Colonic mucosa (tissue), 4 donors: ENCODE data around the gene THAP5. TPM values are rescaled to one million over a fixed set of nuclear protein-coding genes. Genes with fewer than 3 reads are reported as not detected.

ENCODE experiments used
- DNase-seq: peaks from one replicate; pipeline ENCODE4 v3.0.0-alpha.2; 2020
- H3K27ac ChIP-seq: fragments of 200-600 bp; one replicate; pipeline ENCODE4 v1.8.0; 2021
- H3K27me3 ChIP-seq: fragments of 200-600 bp; one replicate; pipeline ENCODE4 v1.8.0; 2021
- H3K36me3 ChIP-seq: fragments of 200-600 bp; one replicate; pipeline ENCODE4 v1.8.0; 2021
- H3K4me1 ChIP-seq: fragments of 200-600 bp; one replicate; pipeline ENCODE4 v1.8.0; 2021; ENCODE audit warnings: mild to moderate bottlenecking
- H3K4me3 ChIP-seq: fragments of 200-600 bp; one replicate; pipeline ENCODE4 v1.8.0; 2021
- H3K9ac ChIP-seq, 2 donors: one replicate each; pipeline ENCODE4 v1.7.0; 2013; ENCODE audit warnings: control low read depth in 2 of 2, low read depth in 2 of 2, low read length in 2 of 2
- H3K9me3 ChIP-seq: fragments of 200-600 bp; one replicate; pipeline ENCODE4 v1.8.0; 2021
- intact Hi-C: fragments of 100-400 bp; cut with DNase I; formaldehyde crosslinking; loops from one replicate; pipeline ENCODE4 v1.14.1; 2022
- total RNA-seq, 2 donors: library from RNA; stranded (reverse); fragmentation: NEBNext Ultra II Directional in 1 of 2; extraction: Animal tissue kit (Norgen Biotek cat#: 25700) in 1 of 2; gene quantifications; one replicate each; pipeline ENCODE4 v1.2.1, GENCODE V29; 2021
- TF ChIP-seq, protein P1 (sequence below): fragments of 200-600 bp; IDR thresholded peaks from one replicate; pipeline ENCODE4 v1.8.0; 2022; ENCODE audit warnings: antibody characterized with exemption, mild to moderate bottlenecking
- donor health status: healthy.
- donor health status: DM: no; HTN: no; CAD: no.
- donor health status: DM: no; HTN: no; CAD: no.

THAP5 gene
- total RNA-seq, 2 donors from 2014 or later: 15.7 to 18.0 TPM

DNA sequence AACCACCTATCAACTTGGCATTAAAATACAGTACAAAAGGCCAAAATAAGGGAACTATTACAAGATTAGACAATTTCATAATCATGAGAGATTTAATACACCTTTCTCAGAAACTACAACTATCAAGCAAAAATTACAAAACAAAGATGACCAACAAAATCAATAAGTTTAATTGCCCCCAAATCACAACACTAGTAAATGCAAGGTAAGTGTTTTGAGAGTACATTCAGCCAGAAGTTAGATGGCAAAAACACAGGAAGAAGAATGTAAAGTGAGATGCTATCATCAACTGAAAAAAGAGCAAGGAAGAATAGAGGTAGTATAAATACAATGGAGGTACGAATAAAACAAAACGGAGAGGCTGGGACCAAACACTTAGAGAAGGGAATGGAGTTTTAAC lies 46.7 kb downstream of the THAP5 start:
- H3K36me3 ChIP-seq: no peaks in the 10 kb centered on the region
- no peak overlapping the region for H3K4me3 ChIP-seq
- no peak overlapping the region for H3K27ac ChIP-seq
- no peaks in the 10 kb centered on the region for H3K4me1 ChIP-seq
- intact Hi-C loops: no loop called here
- no peak for DNase-seq
- no peaks in the 10 kb centered on the region for H3K27me3 ChIP-seq
- TF ChIP-seq, protein P1, sequence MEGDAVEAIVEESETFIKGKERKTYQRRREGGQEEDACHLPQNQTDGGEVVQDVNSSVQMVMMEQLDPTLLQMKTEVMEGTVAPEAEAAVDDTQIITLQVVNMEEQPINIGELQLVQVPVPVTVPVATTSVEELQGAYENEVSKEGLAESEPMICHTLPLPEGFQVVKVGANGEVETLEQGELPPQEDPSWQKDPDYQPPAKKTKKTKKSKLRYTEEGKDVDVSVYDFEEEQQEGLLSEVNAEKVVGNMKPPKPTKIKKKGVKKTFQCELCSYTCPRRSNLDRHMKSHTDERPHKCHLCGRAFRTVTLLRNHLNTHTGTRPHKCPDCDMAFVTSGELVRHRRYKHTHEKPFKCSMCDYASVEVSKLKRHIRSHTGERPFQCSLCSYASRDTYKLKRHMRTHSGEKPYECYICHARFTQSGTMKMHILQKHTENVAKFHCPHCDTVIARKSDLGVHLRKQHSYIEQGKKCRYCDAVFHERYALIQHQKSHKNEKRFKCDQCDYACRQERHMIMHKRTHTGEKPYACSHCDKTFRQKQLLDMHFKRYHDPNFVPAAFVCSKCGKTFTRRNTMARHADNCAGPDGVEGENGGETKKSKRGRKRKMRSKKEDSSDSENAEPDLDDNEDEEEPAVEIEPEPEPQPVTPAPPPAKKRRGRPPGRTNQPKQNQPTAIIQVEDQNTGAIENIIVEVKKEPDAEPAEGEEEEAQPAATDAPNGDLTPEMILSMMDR: no peak
- no peak overlapping the region for H3K9ac ChIP-seq
- H3K9me3 ChIP-seq: no peaks in the 10 kb centered on the region

DNA sequence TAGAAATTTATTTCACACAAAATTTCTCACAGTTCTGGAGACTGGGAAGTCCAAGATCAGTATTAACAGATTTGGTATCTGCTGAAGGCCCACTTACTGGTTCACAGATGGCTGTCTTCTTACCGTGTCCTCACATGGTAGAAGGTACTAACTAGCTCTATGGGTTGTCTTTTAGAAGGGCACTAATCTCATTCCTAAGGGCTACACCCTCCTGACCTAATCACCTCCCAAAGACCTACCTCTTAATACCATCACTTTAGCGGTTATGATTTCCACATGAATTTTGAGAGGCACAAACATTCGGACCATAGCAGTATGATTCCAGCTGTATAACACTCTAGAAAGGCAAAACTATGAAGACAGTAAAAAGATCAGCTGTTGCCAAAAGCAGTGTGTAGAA lies 51.6 kb downstream of the THAP5 start:
- Histone ChIP-seq H3K36me3 (no peaks in the 10 kb centered on the region), H3K27ac (no peak overlapping the region), H3K4me3 (no peak overlapping the region), H3K9me3 (no peaks in the 10 kb centered on the region), H3K27me3 (no peaks in the 10 kb centered on the region), H3K4me1 (no peaks in the 10 kb centered on the region), H3K9ac (no peak overlapping the region)
- no peak for DNase-seq
- intact Hi-C loops: no loop called here
- TF ChIP-seq, protein P1: no peak

DNA sequence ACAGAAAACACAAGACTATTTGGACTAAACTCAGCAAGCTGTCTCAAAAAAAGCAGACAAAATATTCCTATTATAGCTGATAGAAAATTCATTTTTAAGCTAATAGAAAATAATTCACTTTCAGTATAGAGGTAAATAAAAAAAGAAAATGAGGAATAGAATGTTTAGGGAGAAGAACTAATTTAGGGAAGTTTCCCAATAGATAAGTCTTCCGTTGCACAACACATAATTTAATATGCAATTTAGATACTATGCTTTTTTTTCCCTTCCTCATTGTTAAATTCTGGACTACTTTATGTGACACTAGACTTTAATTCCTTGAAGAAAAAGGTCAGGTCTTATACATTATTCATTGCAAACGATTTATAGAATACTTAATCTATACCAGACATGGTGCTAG lies 53.9 kb downstream of the THAP5 start:
- H3K36me3 ChIP-seq: no peaks in the 10 kb centered on the region
- H3K9ac ChIP-seq: no peak overlapping the region
- no peak overlapping the region for H3K4me3 ChIP-seq
- H3K27me3 ChIP-seq: no peaks in the 10 kb centered on the region
- no peaks in the 10 kb centered on the region for H3K4me1 ChIP-seq
- no peak for DNase-seq
- no peaks in the 10 kb centered on the region for H3K9me3 ChIP-seq
- H3K27ac ChIP-seq: no peak overlapping the region
- TF ChIP-seq, protein P1: no peak
- intact Hi-C loops: no loop called here

DNA sequence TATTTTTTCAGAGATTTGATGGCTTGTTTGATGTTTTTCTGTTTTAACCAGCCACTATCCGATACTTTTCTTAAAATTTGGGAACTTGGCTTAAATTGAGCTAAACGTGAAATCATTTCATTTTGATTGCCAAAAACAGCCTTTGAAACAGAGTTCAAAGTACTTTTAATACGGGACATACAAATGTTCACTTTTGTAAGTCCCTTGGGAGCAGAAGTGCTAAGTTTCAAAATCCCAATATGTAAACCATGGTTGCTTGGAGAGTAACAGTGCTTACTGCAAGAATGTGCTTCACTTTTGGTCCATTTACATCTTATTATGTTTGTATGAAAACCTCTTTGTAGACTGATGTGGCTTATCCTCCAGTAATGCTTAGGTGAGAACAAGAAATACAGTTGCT lies 54.5 kb downstream of the THAP5 start:
- intact Hi-C loops: no loop called here
- TF ChIP-seq, protein P1: no peak

More for the DNA sequence above, 54.5 kb downstream of the THAP5 start:
- Histone ChIP-seq H3K27me3 (no peaks in the 10 kb centered on the region), H3K9me3 (no peaks in the 10 kb centered on the region), H3K9ac (no peak overlapping the region), H3K27ac (no peak overlapping the region), H3K4me1 (no peaks in the 10 kb centered on the region), H3K36me3 (no peaks in the 10 kb centered on the region), H3K4me3 (no peak overlapping the region)
- DNase-seq: no peak

Other genes with a start within 250 kb of the THAP5 start
- gene NRCAM, start 113.3 kb downstream of the THAP5 start, total RNA-seq: 1 to 10 TPM in 1 of 2 donors, under 1 TPM in 1; 0.42 to 1.1 TPM
- 10 to 100 TPM; 14.1 to 28.8 TPM for gene PNPLA8, start 43.6 kb downstream of the THAP5 start, total RNA-seq
- 10 to 100 TPM in 1 of 2 donors, 1 to 10 TPM in 1; 7.8 to 24.7 TPM for gene DNAJB9, start 168 bp upstream of the THAP5 start, total RNA-seq